Adrenal gland (tissue), 12 donors: ENCODE results near the gene SPOCK2. TPM values are rescaled to one million over a fixed set of nuclear protein-coding genes. Genes with fewer than 3 reads are reported as not detected.

Experiments used
- DNase-seq, 7 donors: peaks; one replicate each; pipeline ENCODE4 v3.0.0-alpha.2; 2019 to 2020
- H3K27ac ChIP-seq, 5 donors: fragments of 200-600 bp; sonication (generic) in 4 of 5; 1 replicate in 3 of 5; 2 replicates in 2 of 5; pipeline versions ENCODE4 v1.5.1 to v1.8.0; 2016 to 2020; ENCODE audit warnings: mild to moderate bottlenecking in 1 of 5
- H3K27me3 ChIP-seq: fragments of 200-600 bp; 2 replicates; pipeline ENCODE4 v1.8.0; 2021
- H3K36me3 ChIP-seq, 2 donors: fragments of 200-600 bp; replicated peaks in 1 of 2; 1 replicate in 1 of 2; 2 replicates in 1 of 2; pipeline versions ENCODE4 v1.5.1 to v1.8.0; 2018 to 2022
- H3K4me1 ChIP-seq, 2 donors: fragments of 200-600 bp; replicated peaks in 1 of 2; 1 replicate in 1 of 2; 2 replicates in 1 of 2; pipeline versions ENCODE4 v1.5.1 to v1.8.0; 2018 to 2021
- H3K4me3 ChIP-seq, 4 donors: fragments of 200-600 bp; sonication (generic) in 3 of 4; one replicate each; pipeline ENCODE4 v1.5.1; 2016 to 2018
- H3K9me3 ChIP-seq, 3 donors: fragments of 200-600 bp; sonication (generic) in 1 of 3; replicated peaks in 1 of 3; 1 replicate in 2 of 3; 2 replicates in 1 of 3; pipeline versions ENCODE4 v1.5.1 to v1.8.0; 2016 to 2021
- CTCF ChIP-seq, 6 experiments: fragments of 450-650 bp in 4 of 6; fragments of 200-600 bp in 2 of 6; sonication (generic) in 1 of 6; IDR thresholded peaks; 1 replicate in 5 of 6; 2 replicates in 1 of 6; pipeline versions ENCODE4 v1.5.1 to v1.8.0; 2016 to 2021; ENCODE audit warnings: antibody characterized with exemption in 6 of 6, mild to moderate bottlenecking in 2 of 6, moderate library complexity in 1 of 6
- POLR2A ChIP-seq, 2 donors: fragments of 450-650 bp; IDR thresholded peaks; one replicate each; pipeline ENCODE4 v1.6.1; 2017; ENCODE audit warnings: antibody characterized with exemption in 2 of 2, mild to moderate bottlenecking in 2 of 2, moderate library complexity in 1 of 2
- WGBS, 4 donors: extraction: QIAGEN DNeasy Blood & Tissue Kit in 2 of 4; methylation state at CpG; one replicate each; pipeline versions ENCODE4 v1.1.5 to v1.1.7; 2013 to 2017; 5-methylcytosine and 5-hydroxymethylcytosine counted together
- intact Hi-C, 2 donors: fragments of 100-400 bp; cut with DNase I; formaldehyde crosslinking; loops; one replicate each; pipeline versions ENCODE4 v1.14.1 to v1.15.0; 2022 to 2023
- polyA plus RNA-seq, 3 donors: library from polyadenylated mRNA; stranded (reverse); fragments of 200-250 nt in 2 of 3; fragments of 350-450 nt in 1 of 3; fragmentation: Illumina TruSeq in 1 of 3; extraction: RNeasy Lipid Tissue Mini Kit (QIAGEN cat#74804) in 1 of 3; gene quantifications; one replicate each; pipeline ENCODE4 v1.2.3, GENCODE V29; 2013 to 2014
- total RNA-seq, 9 donors: library from RNA; depleted of rRNA in 4 of 9; stranded (reverse); fragments of >200 nt in 4 of 9; fragments of 120-200 nt in 1 of 9; fragmentation: NEBNext Ultra II Directional in 1 of 9; extraction: Animal tissue kit (Norgen Biotek cat#: 25700) in 1 of 9; gene quantifications; one replicate each; pipeline versions ENCODE4 v1.1.0 to v1.2.4, GENCODE V29; 2013 to 2023
- donor health status: healthy with polysubstance abuse.
- donor health status: Bipolar disorder and iron deficiency.
- donor health status: DM: yes; HTN: yes; CAD: no.
- donor health status: DM: no; HTN: no; CAD: no.
- donor health status: DM: no; HTN: no; CAD: no.
- donor health status: DM: yes; HTN: yes; CAD: no.

SPOCK2 gene
- total and polyA plus RNA-seq, 12 donors = 11.7 to 68.9 (median 37.4) TPM

- intact Hi-C loops = loop anchor here (5.0 to 10.0 kb wide), 2 partner anchors 81 to 148 kb away; partner anchors contain the start of gene CHST3 (in 1 of the 2)
- peaks cover 6 to 29% of the 10 kb centered on the region in 2 donors for H3K4me1 ChIP-seq
- no peaks in the 10 kb centered on the region for H3K9me3 ChIP-seq
- no peak for DNase-seq
- H3K27me3 ChIP-seq = no peaks in the 10 kb centered on the region
- no peak overlapping the region for H3K4me3 ChIP-seq
- WGBS, 4 donors = 88 to 92% (median 89%) methylated on average over 10 of the region's 10 CpGs
- H3K27ac ChIP-seq = peak overlapping the region in 1 of 5 donors; percentile 85
- no peak for TF ChIP-seq CTCF (IDR thresholded peaks at IDR 0.05)
- TF ChIP-seq POLR2A (IDR thresholded peaks at IDR 0.05) = no peak
- H3K36me3 ChIP-seq = no peaks in the 10 kb centered on the region
These were observed 45.1 kb downstream of the SPOCK2 start for GRCh38 chr10:72043016-72043834.

GRCh38 chr10:72041491-72041890 lies 46.9 kb downstream of the SPOCK2 start:
- Histone ChIP-seq H3K4me3 (no peak overlapping the region), H3K36me3 (no peaks in the 10 kb centered on the region), H3K9me3 (no peaks in the 10 kb centered on the region), H3K27ac (no peak overlapping the region), H3K27me3 (no peaks in the 10 kb centered on the region), H3K4me1 (peaks cover 11 to 36% of the 10 kb centered on the region in 2 donors)
- WGBS, 4 donors = 86 to 89% (median 88%) methylated on average over 5 to 6 of the region's 6 CpGs
- no peak for DNase-seq
- intact Hi-C loops = loop anchor here (5.0 to 10.0 kb wide), 2 partner anchors 79 to 147 kb away; partner anchors contain the start of gene CHST3 (in 1 of the 2)
- TF ChIP-seq CTCF (IDR thresholded peaks at IDR 0.05) = no peak
- no peak for TF ChIP-seq POLR2A (IDR thresholded peaks at IDR 0.05)

GRCh38 chr10:72039377-72039776 lies 49.0 kb downstream of the SPOCK2 start:
- intact Hi-C loops = loop anchor here in 1 of 2 donors (5.0 kb wide), 1 partner anchor 37 kb away; no protein-coding TSS in a partner anchor
- no peaks in the 10 kb centered on the region for H3K27me3 ChIP-seq
- H3K9me3 ChIP-seq = no peaks in the 10 kb centered on the region
- WGBS, 4 donors = 58 to 68% (median 64%) methylated on average over 8 to 9 of the region's 9 CpGs
- no peak for DNase-seq
- peaks cover 11 to 25% of the 10 kb centered on the region in 2 donors for H3K4me1 ChIP-seq
- no peak overlapping the region for H3K4me3 ChIP-seq
- H3K27ac ChIP-seq = peak overlapping the region in 3 of 5 donors; percentile 20 to 74 (median 61)
- no peaks in the 10 kb centered on the region for H3K36me3 ChIP-seq
- TF ChIP-seq POLR2A (IDR thresholded peaks at IDR 0.05) (no peak), CTCF (IDR thresholded peaks at IDR 0.05) (no peak)

GRCh38 chr10:72038458-72039001 lies 49.8 kb downstream of the SPOCK2 start:
- 47 to 57% (median 49%) methylated on average over 13 of the region's 13 CpGs for WGBS, 4 donors
- intact Hi-C loops = loop anchor here in 1 of 2 donors (5.0 kb wide), 1 partner anchor 36 kb away; no protein-coding TSS in a partner anchor
- H3K9me3 ChIP-seq = no peaks in the 10 kb centered on the region
- H3K36me3 ChIP-seq = no peaks in the 10 kb centered on the region
- H3K4me1 ChIP-seq = peaks cover 11 to 17% of the 10 kb centered on the region in 2 donors
- H3K27me3 ChIP-seq = no peaks in the 10 kb centered on the region
- peak overlapping the region in 4 of 5 donors; percentile 59 to 83 (median 68) for H3K27ac ChIP-seq
- TF ChIP-seq CTCF (IDR thresholded peaks at IDR 0.05) (no peak), POLR2A (IDR thresholded peaks at IDR 0.05) (no peak)
- H3K4me3 ChIP-seq = no peak overlapping the region
- DNase-seq = peak in 6 of 7 donors; percentile 74 to 86 (median 83)
